NCI-H1417 treated with DMSO at 0.1 percent for 48 hours (cell line): ENCODE data around the gene CSK.

Source experiments
- DNase-seq: peaks from one replicate; lab custom pipeline; 2025; lab: John Stamatoyannopoulos, UW

Gene CSK

DNA sequence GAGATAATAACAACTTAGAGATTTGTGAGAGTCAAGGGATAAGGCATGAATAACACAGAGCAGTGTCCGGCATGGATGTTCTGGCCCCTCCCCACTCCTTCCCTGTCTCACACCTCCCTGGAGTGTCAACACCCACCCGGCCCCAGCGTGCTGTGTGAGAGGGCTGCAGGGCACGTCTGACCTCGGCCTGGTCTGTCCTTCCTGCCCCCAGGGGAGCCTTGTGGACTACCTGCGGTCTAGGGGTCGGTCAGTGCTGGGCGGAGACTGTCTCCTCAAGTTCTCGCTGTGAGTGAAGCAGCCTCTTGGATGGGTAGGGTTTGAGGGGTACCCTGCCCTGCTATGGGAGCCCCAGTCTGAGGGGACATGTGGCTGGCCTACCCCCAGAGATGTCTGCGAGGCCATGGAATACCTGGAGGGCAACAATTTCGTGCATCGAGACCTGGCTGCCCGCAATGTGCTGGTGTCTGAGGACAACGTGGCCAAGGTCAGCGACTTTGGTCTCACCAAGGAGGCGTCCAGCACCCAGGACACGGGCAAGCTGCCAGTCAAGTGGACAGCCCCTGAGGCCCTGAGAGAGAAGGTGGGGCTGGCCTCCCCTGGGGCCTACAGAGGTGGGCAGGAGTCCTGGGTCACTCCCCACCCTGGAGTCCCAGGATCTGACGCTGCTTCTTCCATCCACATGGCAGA lies 19.6 kb downstream of the CSK start:
- DNase-seq = no peak

DNA sequence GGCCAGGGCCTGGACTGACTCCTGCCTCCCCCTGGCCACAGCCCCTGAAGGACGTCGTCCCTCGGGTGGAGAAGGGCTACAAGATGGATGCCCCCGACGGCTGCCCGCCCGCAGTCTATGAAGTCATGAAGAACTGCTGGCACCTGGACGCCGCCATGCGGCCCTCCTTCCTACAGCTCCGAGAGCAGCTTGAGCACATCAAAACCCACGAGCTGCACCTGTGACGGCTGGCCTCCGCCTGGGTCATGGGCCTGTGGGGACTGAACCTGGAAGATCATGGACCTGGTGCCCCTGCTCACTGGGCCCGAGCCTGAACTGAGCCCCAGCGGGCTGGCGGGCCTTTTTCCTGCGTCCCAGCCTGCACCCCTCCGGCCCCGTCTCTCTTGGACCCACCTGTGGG lies 20.4 kb downstream of the CSK start:
- DNase-seq = no peak

GRCh38 chr15:74802862-74803447 lies 21.1 kb downstream of the CSK start:
- no peak for DNase-seq

DNA sequence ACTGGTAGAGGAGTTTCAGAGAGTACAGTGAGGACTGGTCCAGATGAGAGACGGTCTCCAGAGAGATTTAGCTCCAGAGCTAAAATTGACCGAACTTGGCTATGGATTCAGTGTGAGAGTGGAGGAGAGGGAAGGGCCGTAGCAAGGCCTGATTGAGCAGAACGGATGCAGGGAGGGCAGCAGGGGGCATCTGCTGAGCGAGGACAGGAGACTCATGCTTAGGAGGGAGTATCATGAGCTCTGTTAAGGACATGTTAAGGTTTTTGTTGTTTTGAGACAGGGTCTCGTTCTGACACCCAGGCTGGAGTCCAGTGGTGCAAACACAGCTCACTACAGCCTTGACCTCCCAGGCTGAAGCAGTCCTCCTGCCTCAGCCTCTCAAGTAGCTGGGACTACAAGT lies 23.1 kb downstream of the CSK start:
- DNase-seq = no peak

DNA sequence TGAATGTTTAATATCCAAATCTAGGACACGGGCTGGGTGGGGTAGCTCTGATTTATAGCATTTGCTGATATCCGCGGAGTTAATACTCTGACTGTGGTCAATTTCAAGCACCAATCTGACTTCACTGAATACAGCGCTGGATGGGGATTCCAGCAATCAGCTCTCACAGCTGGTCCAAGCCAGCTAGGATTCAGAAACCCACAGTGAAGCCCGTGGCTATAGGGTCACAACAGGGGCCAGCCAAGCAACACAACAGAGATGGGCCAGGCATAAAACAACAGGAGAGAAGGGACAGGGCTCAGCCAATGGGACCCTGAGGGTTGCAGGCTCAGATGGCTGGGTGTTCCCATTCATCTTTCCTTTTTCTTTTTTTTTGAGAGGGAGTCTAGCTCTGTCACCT lies 25.4 kb downstream of the CSK start:
- no peak for DNase-seq

- DNase-seq = no peak
Observed at GRCh38 chr15:74808078-74808839, 26.4 kb downstream of the CSK start.

DNA sequence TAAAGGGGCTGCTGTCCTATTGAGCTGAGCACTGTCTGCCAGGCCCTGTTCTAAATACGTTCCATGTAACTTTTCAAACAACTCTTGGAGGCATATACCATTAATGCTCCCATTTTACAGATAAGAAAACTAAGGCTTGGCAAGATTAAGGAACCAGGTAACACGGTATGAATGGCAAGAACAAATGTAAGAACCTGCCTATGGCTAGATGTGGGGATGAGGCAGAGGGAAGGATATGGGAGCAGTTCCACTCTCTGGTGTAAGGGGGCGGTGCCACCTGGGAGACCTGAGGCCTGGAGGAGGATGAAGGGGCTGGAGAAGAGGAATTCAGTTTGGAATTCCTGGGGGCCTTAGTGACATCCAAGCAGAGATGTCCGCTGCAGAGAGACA lies 27.0 kb downstream of the CSK start:
- no peak for DNase-seq

GRCh38 chr15:74809242-74809641 lies 27.4 kb downstream of the CSK start:
- no peak for DNase-seq

- no peak for DNase-seq
Observed at GRCh38 chr15:74809956-74810355, 28.1 kb downstream of the CSK start.

GRCh38 chr15:74812533-74812932 lies 30.7 kb downstream of the CSK start, which contains the start of gene LMAN1L:
LMAN1L (plus strand) TSS chr15:74812835; CDS start chr15:74812855, 20 bp downstream.
- DNase-seq = no peak

DNA sequence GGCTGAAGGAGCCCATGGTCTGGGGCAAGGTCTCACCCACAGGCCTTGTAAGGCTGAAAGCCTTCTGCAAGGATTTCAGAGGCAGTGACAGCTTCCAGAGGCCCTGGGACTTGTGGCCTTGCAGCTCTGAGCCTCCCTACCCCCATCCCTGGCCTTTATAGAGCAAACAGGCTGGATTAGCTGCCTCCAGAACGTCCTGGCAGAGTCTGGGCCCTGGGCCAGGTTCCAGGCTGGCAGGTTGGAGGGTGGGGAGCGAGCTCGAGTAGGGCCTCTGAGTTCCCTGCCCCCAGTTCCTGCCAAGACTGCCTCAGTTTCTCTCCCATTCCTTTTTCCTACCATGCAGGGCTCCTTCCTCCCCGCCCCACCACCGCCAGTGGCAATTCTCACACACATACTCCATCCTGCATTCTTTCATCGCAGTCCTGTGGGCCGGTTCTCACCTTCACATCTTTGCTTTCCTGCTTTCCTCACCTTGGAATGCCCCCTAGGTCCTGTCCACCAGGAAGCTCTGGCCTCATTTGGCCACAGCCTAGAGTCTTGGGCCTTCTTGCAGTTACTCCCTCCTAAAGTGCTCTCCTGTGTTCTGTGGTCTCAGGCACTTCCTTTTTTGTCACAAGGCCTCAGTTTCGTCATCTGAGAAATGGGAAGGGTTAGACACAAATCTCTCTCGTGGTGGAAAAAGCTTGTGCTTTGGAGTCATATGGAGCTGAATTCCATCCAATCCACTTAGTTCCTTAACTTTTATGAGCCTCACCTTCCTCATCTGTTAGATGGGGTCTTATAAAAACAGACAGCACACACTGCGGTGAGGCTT lies 33.4 kb downstream of the CSK start:
- no peak for DNase-seq

DNA sequence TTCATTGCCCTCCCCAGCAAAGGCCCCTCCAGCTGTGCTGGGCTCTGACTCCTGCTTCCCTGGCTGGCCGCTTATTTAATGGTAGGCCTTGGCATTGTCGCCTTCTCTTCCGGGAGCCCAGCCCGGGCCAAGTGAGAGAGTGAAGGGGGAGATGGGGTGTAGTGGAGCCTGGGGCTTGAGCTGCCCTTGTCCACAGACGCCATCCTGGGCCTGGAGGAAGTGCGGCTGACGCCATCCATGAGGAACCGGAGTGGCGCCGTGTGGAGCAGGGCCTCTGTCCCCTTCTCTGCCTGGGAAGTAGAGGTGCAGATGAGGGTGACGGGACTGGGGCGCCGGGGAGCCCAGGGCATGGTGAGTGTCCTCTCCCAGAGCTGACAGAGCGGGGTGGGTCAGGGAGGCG lies 34.1 kb downstream of the CSK start:
- no peak for DNase-seq

DNA sequence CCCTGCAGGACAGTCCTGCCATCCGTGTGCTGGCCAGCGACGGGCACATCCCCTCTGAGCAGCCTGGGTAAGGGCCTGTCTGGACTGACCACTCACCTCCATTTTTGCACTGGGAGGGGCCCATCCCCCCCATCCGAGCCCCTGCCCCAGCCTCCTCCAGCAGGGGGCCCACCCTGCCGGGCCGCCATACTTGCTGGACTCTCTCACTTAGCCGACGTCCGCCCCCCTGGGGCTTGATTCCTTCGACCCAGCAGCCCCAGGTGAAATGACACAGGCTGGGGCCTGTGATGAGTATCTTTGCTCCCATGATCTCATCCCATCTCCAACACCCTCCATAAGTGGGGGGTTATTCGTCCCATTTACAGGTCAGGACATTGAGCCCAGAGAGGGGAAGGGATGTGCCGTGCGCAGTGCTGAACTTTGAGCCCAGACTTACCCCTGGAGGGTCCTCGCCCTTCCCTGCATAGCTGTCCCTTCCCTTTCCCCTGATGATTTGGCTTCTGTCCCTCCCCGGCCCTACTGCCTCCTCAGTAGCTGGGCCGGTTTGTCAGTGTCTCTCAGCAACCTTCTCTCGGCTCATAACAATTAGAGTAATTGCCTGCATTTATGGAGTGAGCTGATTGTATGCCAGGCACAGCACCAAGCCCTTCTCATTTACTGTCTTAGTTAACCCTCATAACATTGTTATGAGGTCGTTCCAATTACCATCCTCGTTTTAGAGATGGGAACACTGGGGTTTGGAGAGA lies 34.9 kb downstream of the CSK start:
- DNase-seq = no peak

- DNase-seq = no peak
Observed at GRCh38 chr15:74817370-74817737, 35.5 kb downstream of the CSK start.

DNA sequence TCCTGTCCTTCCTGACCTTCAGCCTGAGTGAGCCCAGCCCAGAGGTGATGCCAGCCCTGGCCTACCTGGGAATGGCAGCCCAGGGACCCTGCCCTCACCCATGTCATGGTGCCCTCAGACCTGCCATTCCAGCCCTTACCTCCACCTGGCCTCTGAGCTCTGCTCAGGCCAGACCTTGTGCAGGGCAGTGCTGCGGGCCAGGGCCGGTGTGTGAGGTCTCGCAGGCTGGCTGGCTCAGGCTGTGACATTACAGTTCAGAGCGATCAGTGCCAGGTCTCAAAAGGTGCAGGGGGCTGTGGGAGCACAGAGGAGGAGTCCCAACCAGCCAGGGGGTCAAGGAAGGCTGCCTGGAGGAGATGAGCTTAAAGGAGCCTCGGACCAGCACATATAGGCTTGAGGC lies 38.2 kb downstream of the CSK start:
- DNase-seq = no peak

- DNase-seq = no peak
Observed at GRCh38 chr15:74821091-74821789, 39.4 kb downstream of the CSK start.

GRCh38 chr15:74821790-74822158 lies 39.9 kb downstream of the CSK start:
- no peak for DNase-seq

DNA sequence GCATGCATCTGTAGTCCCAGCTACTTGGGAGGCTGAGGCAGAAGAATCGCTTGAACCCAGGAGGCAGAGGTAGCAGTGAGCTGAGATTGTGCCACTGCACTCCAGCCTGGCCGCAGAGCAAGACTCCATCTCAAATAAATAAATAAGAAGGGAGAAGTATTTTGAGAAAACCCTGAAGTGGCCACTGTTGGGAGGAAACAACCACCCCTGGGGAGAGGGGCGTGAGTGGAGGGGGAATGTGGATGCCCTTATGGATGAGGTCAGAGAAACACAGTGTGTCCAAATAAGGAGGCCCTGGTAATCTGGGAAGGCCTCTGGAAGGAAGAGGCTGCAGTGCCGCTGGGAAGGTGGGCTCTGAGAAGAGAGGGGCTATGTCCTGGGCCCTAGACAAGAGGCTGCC lies 40.4 kb downstream of the CSK start:
- no peak for DNase-seq

GRCh38 chr15:74823324-74823723 lies 41.4 kb downstream of the CSK start:
- no peak for DNase-seq

DNA sequence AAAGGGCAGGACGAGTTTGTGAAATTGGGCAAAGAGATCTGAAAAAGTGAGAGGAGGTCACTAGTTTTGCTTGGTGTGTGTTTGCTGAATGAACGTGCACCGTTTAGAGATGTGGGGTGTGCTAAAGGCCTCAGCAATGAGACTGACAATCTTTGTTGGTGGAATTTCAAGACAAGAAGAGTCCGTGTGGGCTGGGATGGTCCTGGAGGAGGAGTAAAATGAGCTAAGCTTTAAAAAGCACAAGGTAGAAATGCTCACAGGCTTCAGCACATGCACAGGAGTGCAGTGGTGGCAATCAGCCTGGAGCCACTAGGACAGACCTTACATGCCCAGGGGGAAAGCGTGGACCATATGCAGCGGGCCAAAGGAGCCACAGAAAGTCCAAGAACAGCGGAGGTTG lies 43.1 kb downstream of the CSK start:
- DNase-seq = no peak

- DNase-seq = no peak
Observed at GRCh38 chr15:74825866-74826265, 44.0 kb downstream of the CSK start.
